Loucy (cell line): Measurements from ENCODE around the gene NDUFA5.
"Not testable (repeated sequence)": the region's sequence is repeated elsewhere in the genome, so short reads cannot be mapped to it uniquely, and the experiment has no call there.

Experiments used
- H2AFZ ChIP-seq: fragments of 200-600 bp; sonication (generic); 2 replicates; pipeline ENCODE4 v1.6.0; 2016; ENCODE audit warnings: antibody characterized with exemption, mild to moderate bottlenecking, low read length, moderate library complexity
- H3F3A ChIP-seq: fragments of 200-600 bp; 2 replicates; pipeline ENCODE4 v1.6.0; 2016; ENCODE audit warnings: antibody characterized with exemption, low read depth, mild to moderate bottlenecking
- H3K27me3 ChIP-seq: fragments of 200-600 bp; sonication (generic); 2 replicates; pipeline ENCODE4 v1.6.1; 2014; ENCODE audit warnings: low read length, mild to moderate bottlenecking; ENCODE audit not compliant: insufficient read depth, poor library complexity, severe bottlenecking
- H3K36me3 ChIP-seq: fragments of 200-600 bp; sonication (generic); 2 replicates; pipeline ENCODE4 v1.6.1; 2016; ENCODE audit warnings: low read length; ENCODE audit not compliant: insufficient read depth
- H3K4me1 ChIP-seq: fragments of 200-600 bp; sonication (generic); 2 replicates; pipeline ENCODE4 v1.5.1; 2014; ENCODE audit warnings: low read length, mild to moderate bottlenecking; ENCODE audit not compliant: insufficient read depth, poor library complexity, severe bottlenecking
- H3K4me2 ChIP-seq: fragments of 200-600 bp; sonication (generic); 2 replicates; pipeline ENCODE4 v1.6.0; 2014; ENCODE audit warnings: antibody characterized with exemption, low read length, low read depth, mild to moderate bottlenecking; ENCODE audit not compliant: poor library complexity, severe bottlenecking
- H3K4me3 ChIP-seq: fragments of 200-600 bp; sonication (generic); 2 replicates; pipeline ENCODE4 v1.5.1; 2014; ENCODE audit warnings: low read length, mild to moderate bottlenecking, mixed read lengths; ENCODE audit not compliant: poor library complexity, severe bottlenecking
- H3K79me2 ChIP-seq: fragments of 200-600 bp; sonication (generic); 2 replicates; pipeline ENCODE4 v1.6.1; 2014; ENCODE audit warnings: low read length; ENCODE audit not compliant: insufficient read depth
- H3K9ac ChIP-seq: fragments of 200-600 bp; sonication (generic); 2 replicates; pipeline ENCODE4 v1.6.0; 2014; ENCODE audit warnings: mild to moderate bottlenecking, low read depth, low read length, moderate library complexity; ENCODE audit not compliant: poor library complexity, severe bottlenecking
- H3K9me2 ChIP-seq: fragments of 200-600 bp; sonication (generic); replicated peaks from 2 replicates; pipeline ENCODE4 v1.6.1; 2016; ENCODE audit warnings: low read depth, low read length, mixed read lengths
- H3K9me3 ChIP-seq: fragments of 200-600 bp; sonication (generic); 2 replicates; pipeline ENCODE4 v1.6.1; 2014; ENCODE audit warnings: mild to moderate bottlenecking, antibody characterized with exemption, low read length, low read depth; ENCODE audit not compliant: insufficient read depth
- H4K20me1 ChIP-seq: fragments of 200-600 bp; sonication (generic); 2 replicates; pipeline ENCODE4 v1.6.0; 2014; ENCODE audit warnings: antibody characterized with exemption, low read length, mild to moderate bottlenecking; ENCODE audit not compliant: insufficient read depth, poor library complexity, severe bottlenecking
- CTCF ChIP-seq: fragments of 200-600 bp; sonication (generic); conservative IDR thresholded peaks from 2 replicates; pipeline ENCODE4 v1.5.1; 2014; ENCODE audit warnings: mild to moderate bottlenecking, antibody characterized with exemption, low read length
- EZH2phosphoT487 ChIP-seq: fragments of 200-600 bp; IDR thresholded peaks from 2 replicates; pipeline ENCODE4 v1.6.1; 2018; ENCODE audit warnings: antibody characterized with exemption, mild to moderate bottlenecking, moderate library complexity, borderline replicate concordance

The NDUFA5 gene

GRCh38 chr7:123552641-123553040, 5.0 kb downstream of the NDUFA5 start:
- peaks cover 14% of the 10 kb centered on the region for H3K36me3 ChIP-seq
- H3K4me2 ChIP-seq, result peak overlapping the region; percentile 99
- H2AFZ ChIP-seq, result no peak overlapping the region
- no peak overlapping the region for H3K9ac ChIP-seq
- peaks cover 45% of the 10 kb centered on the region for H3K79me2 ChIP-seq
- peaks cover 30% of the 10 kb centered on the region for H3K4me1 ChIP-seq
- no peaks in the 10 kb centered on the region for H3K9me2 ChIP-seq
- no peaks in the 10 kb centered on the region for H3K27me3 ChIP-seq
- H3K4me3 ChIP-seq, result peak overlapping the region; percentile 35
- H3K9me3 ChIP-seq, result no peaks in the 10 kb centered on the region
- H3F3A ChIP-seq, result no peaks in the 10 kb centered on the region
- peaks cover 15% of the 10 kb centered on the region for H4K20me1 ChIP-seq
- no peak for TF ChIP-seq EZH2phosphoT487
- no peak for TF ChIP-seq CTCF

GRCh38 chr7:123552134-123552533, 5.5 kb downstream of the NDUFA5 start:
- H3K79me2 ChIP-seq, result peaks cover 45% of the 10 kb centered on the region

GRCh38 chr7:123548406-123548805, 9.2 kb downstream of the NDUFA5 start:
- Histone ChIP-seq H3K27me3 (no peaks in the 10 kb centered on the region), H3K4me1 (peaks cover 16% of the 10 kb centered on the region), H3K4me2 (peak overlapping the region; percentile 13), H3K9me3 (no peaks in the 10 kb centered on the region), H4K20me1 (peaks cover 18% of the 10 kb centered on the region), H3F3A (no peaks in the 10 kb centered on the region), H3K4me3 (no peak overlapping the region), H3K9ac (no peak overlapping the region), H3K36me3 (peaks cover 22% of the 10 kb centered on the region), H3K79me2 (peaks cover 28% of the 10 kb centered on the region; the same call in 1 of the 2 replicates), H3K9me2 (no peaks in the 10 kb centered on the region), H2AFZ (no peak overlapping the region)
- TF ChIP-seq EZH2phosphoT487 (no peak), CTCF (no peak)

More at GRCh38 chr7:123552134-123552533, 5.5 kb downstream of the NDUFA5 start:
- H3K4me3 ChIP-seq, H3K4me2 ChIP-seq, H3K9me3 ChIP-seq, H3F3A ChIP-seq, H2AFZ ChIP-seq, H3K27me3 ChIP-seq, H3K9me2 ChIP-seq, H3K9ac ChIP-seq: not testable (repeated sequence)
- Histone ChIP-seq H4K20me1 (peaks cover 15% of the 10 kb centered on the region), H3K36me3 (peaks cover 14% of the 10 kb centered on the region), H3K4me1 (peaks cover 35% of the 10 kb centered on the region)

GRCh38 chr7:123539871-123540270, 17.7 kb downstream of the NDUFA5 start:
- Histone ChIP-seq H4K20me1 (peaks cover 3% of the 10 kb centered on the region), H3K9me2 (no peaks in the 10 kb centered on the region), H3K27me3 (no peaks in the 10 kb centered on the region), H3K9ac (no peak overlapping the region), H3K4me2 (no peak overlapping the region), H3K36me3 (peaks cover 10% of the 10 kb centered on the region; the same call in 1 of the 2 replicates), H3K4me1 (no peaks in the 10 kb centered on the region), H3K4me3 (no peak overlapping the region), H3F3A (no peaks in the 10 kb centered on the region), H3K9me3 (no peaks in the 10 kb centered on the region), H2AFZ (no peak overlapping the region), H3K79me2 (no peaks in the 10 kb centered on the region)
- TF ChIP-seq CTCF, result no peak
- no peak for TF ChIP-seq EZH2phosphoT487
